B cell (primary cell): ENCODE measurements around the gene CSRNP2.

Source experiments
- CTCF ChIP-seq: fragments of 200-600 bp; IDR thresholded peaks from one replicate; pipeline ENCODE4 v1.8.0; 2022; ENCODE audit warnings: antibody characterized with exemption, mild to moderate bottlenecking
- EZH2 ChIP-seq: IDR thresholded peaks from 2 replicates; pipeline ENCODE4 v1.6.1; 2012; ENCODE audit warnings: borderline replicate concordance, low read depth, mild to moderate bottlenecking, moderate library complexity, low read length; ENCODE audit not compliant: insufficient read depth, poor library complexity, severe bottlenecking

- TF ChIP-seq CTCF (no peak), EZH2 (no peak)
Observed at GRCh38 chr12:51076236-51076930, 7.0 kb downstream of the CSRNP2 start.
